ENCODE data around the gene TAS1R3. TPM values are rescaled to one million over a fixed set of nuclear protein-coding genes. Genes with fewer than 3 reads are reported as not detected.

The TAS1R3 gene
- total and polyA plus RNA-seq, 4 donors = 0.19 to 0.36 (median 0.33) TPM; not detected in 1

DNA sequence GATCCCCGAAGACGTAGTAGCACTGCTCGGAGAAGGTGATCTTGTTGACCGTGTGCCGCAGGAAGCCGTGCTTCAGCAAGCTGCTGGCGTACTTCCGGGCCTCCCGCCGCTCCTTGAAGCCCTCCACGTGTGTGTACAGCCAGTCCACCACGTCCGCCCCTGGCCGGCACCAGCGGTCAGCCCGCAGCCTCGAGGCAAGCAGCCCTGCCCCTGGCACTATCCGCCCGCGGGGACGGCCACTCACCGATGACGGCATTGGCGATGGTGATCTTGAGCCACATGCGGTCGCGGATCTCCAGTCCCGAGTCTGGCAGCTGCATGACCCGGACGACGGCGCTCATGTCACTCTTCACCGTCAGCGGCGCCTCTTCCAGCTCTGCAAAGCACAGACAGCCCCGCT is 7.2 kb downstream of the TAS1R3 start:
- 97% methylated on average over 36 of the region's 36 CpGs for WGBS
- peaks cover 0 to 31% (median 15%) of the 10 kb centered on the region in 4 donors for H3K36me3 ChIP-seq (ENCODE audit: control insufficient read depth in 4 of 4, insufficient read depth in 3 of 4, low read depth in 1 of 4, low read length in 3 of 4)

DNA sequence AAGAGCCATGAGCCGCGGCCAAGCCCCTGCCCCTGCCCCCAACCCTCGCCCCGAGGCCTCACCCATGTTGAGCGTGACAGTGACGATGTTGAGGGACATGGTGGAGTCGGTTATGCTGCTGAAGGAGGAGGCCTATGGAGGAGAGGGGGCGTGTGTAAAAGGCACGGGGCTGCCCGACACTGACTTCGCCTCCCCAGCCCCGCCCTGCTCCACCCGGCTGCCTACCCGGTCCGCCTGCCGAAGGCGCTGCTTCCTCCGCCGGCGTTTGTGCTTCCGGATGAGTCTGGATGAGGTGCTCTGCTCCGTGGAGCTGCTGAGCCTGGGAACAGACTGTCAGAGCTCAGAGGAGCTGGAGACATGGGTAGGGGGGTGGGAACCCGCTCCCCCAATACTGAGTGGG is 9.1 kb downstream of the TAS1R3 start:
- H3K9me3 ChIP-seq (ENCODE audit: control insufficient read depth in 4 of 4, low read length in 3 of 4) = no peaks in the 10 kb centered on the region
- no peak overlapping the region for H3K4me3 ChIP-seq (ENCODE audit: low read depth in 1 of 3, low read length in 3 of 3)
- peaks cover 0 to 31% (median 15%) of the 10 kb centered on the region in 4 donors for H3K36me3 ChIP-seq (ENCODE audit: control insufficient read depth in 4 of 4, insufficient read depth in 3 of 4, low read depth in 1 of 4, low read length in 3 of 4)
- no peaks in the 10 kb centered on the region for H3K27me3 ChIP-seq (ENCODE audit: control insufficient read depth in 4 of 4, insufficient read depth in 4 of 4, low read length in 3 of 4)
- peaks cover 12 to 23% (median 21%) of the 10 kb centered on the region in 4 donors for H3K4me1 ChIP-seq (ENCODE audit: control insufficient read depth in 4 of 4, insufficient read depth in 4 of 4, low read length in 3 of 4)
- H3K9ac ChIP-seq (ENCODE audit: low read depth in 1 of 2, low read length in 2 of 2) = no peak overlapping the region
- 95% methylated on average over 23 of the region's 23 CpGs for WGBS
- H3K27ac ChIP-seq (ENCODE audit: low read depth in 1 of 2, low read length in 2 of 2) = no peak overlapping the region
- DNase-seq (ENCODE audit: low spot score) = no peak
- TF ChIP-seq FOXA2 (IDR thresholded peaks at IDR 0.05) (no peak), GABPA (IDR thresholded peaks at IDR 0.05 in 1 of 2, conservative IDR thresholded peaks at IDR 0.05 in 1 of 2) (no peak), HNF4A (conservative IDR thresholded peaks at IDR 0.05) (no peak), JUND (IDR thresholded peaks at IDR 0.05) (no peak)
- TF ChIP-seq, protein P1, sequence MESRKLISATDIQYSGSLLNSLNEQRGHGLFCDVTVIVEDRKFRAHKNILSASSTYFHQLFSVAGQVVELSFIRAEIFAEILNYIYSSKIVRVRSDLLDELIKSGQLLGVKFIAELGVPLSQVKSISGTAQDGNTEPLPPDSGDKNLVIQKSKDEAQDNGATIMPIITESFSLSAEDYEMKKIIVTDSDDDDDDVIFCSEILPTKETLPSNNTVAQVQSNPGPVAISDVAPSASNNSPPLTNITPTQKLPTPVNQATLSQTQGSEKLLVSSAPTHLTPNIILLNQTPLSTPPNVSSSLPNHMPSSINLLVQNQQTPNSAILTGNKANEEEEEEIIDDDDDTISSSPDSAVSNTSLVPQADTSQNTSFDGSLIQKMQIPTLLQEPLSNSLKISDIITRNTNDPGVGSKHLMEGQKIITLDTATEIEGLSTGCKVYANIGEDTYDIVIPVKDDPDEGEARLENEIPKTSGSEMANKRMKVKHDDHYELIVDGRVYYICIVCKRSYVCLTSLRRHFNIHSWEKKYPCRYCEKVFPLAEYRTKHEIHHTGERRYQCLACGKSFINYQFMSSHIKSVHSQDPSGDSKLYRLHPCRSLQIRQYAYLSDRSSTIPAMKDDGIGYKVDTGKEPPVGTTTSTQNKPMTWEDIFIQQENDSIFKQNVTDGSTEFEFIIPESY (IDR thresholded peaks at IDR 0.05) = no peak
- TF ChIP-seq, protein P2, sequence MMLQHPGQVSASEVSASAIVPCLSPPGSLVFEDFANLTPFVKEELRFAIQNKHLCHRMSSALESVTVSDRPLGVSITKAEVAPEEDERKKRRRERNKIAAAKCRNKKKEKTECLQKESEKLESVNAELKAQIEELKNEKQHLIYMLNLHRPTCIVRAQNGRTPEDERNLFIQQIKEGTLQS (IDR thresholded peaks at IDR 0.05) = no peak

More for the DNA sequence above, 7.2 kb downstream of the TAS1R3 start:
- H3K4me1 ChIP-seq (ENCODE audit: control insufficient read depth in 4 of 4, insufficient read depth in 4 of 4, low read length in 3 of 4) = peaks cover 0 to 9% (median 5%) of the 10 kb centered on the region in 4 donors
- no peak overlapping the region for H3K27ac ChIP-seq (ENCODE audit: low read depth in 1 of 2, low read length in 2 of 2)
- no peaks in the 10 kb centered on the region for H3K9me3 ChIP-seq (ENCODE audit: control insufficient read depth in 4 of 4, low read length in 3 of 4)
- TF ChIP-seq EGR1 (IDR thresholded peaks at IDR 0.05; ENCODE audit: low read depth in 2 of 2) = no peak
- TF ChIP-seq JUND (IDR thresholded peaks at IDR 0.05) = no peak
- TF ChIP-seq, protein P1 (IDR thresholded peaks at IDR 0.05) = no peak
- TF ChIP-seq HNF4A (conservative IDR thresholded peaks at IDR 0.05) = no peak
- no peak for TF ChIP-seq HNF4G (IDR thresholded peaks at IDR 0.05)
- no peak for TF ChIP-seq NR2F2 (IDR thresholded peaks at IDR 0.05)
- TF ChIP-seq GABPA (IDR thresholded peaks at IDR 0.05 in 1 of 2, conservative IDR thresholded peaks at IDR 0.05 in 1 of 2) = no peak
- no peak for TF ChIP-seq FOXA2 (IDR thresholded peaks at IDR 0.05)
- TF ChIP-seq FOXA1 (IDR thresholded peaks at IDR 0.05) = no peak
- TF ChIP-seq, protein P3, sequence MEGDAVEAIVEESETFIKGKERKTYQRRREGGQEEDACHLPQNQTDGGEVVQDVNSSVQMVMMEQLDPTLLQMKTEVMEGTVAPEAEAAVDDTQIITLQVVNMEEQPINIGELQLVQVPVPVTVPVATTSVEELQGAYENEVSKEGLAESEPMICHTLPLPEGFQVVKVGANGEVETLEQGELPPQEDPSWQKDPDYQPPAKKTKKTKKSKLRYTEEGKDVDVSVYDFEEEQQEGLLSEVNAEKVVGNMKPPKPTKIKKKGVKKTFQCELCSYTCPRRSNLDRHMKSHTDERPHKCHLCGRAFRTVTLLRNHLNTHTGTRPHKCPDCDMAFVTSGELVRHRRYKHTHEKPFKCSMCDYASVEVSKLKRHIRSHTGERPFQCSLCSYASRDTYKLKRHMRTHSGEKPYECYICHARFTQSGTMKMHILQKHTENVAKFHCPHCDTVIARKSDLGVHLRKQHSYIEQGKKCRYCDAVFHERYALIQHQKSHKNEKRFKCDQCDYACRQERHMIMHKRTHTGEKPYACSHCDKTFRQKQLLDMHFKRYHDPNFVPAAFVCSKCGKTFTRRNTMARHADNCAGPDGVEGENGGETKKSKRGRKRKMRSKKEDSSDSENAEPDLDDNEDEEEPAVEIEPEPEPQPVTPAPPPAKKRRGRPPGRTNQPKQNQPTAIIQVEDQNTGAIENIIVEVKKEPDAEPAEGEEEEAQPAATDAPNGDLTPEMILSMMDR (IDR thresholded peaks at IDR 0.05; ENCODE audit: low read depth, low read length, missing input control) = no peak
- TF ChIP-seq, protein P2 (IDR thresholded peaks at IDR 0.05) = no peak
- no peak for TF ChIP-seq TAF1 (conservative IDR thresholded peaks at IDR 0.05)
- TF ChIP-seq, protein P4, sequence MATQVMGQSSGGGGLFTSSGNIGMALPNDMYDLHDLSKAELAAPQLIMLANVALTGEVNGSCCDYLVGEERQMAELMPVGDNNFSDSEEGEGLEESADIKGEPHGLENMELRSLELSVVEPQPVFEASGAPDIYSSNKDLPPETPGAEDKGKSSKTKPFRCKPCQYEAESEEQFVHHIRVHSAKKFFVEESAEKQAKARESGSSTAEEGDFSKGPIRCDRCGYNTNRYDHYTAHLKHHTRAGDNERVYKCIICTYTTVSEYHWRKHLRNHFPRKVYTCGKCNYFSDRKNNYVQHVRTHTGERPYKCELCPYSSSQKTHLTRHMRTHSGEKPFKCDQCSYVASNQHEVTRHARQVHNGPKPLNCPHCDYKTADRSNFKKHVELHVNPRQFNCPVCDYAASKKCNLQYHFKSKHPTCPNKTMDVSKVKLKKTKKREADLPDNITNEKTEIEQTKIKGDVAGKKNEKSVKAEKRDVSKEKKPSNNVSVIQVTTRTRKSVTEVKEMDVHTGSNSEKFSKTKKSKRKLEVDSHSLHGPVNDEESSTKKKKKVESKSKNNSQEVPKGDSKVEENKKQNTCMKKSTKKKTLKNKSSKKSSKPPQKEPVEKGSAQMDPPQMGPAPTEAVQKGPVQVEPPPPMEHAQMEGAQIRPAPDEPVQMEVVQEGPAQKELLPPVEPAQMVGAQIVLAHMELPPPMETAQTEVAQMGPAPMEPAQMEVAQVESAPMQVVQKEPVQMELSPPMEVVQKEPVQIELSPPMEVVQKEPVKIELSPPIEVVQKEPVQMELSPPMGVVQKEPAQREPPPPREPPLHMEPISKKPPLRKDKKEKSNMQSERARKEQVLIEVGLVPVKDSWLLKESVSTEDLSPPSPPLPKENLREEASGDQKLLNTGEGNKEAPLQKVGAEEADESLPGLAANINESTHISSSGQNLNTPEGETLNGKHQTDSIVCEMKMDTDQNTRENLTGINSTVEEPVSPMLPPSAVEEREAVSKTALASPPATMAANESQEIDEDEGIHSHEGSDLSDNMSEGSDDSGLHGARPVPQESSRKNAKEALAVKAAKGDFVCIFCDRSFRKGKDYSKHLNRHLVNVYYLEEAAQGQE (IDR thresholded peaks at IDR 0.05) = no peak
- TF ChIP-seq, protein P5, sequence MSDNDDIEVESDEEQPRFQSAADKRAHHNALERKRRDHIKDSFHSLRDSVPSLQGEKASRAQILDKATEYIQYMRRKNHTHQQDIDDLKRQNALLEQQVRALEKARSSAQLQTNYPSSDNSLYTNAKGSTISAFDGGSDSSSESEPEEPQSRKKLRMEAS (IDR thresholded peaks at IDR 0.05) = no peak
- TF ChIP-seq YY1 (IDR thresholded peaks at IDR 0.05) = no peak
- TF ChIP-seq SP1 (IDR thresholded peaks at IDR 0.05) = no peak
- H3K4me3 ChIP-seq (ENCODE audit: low read depth in 1 of 3, low read length in 3 of 3) = no peak overlapping the region
- no peaks in the 10 kb centered on the region for H3K27me3 ChIP-seq (ENCODE audit: control insufficient read depth in 4 of 4, insufficient read depth in 4 of 4, low read length in 3 of 4)
- no peak for DNase-seq (ENCODE audit: low spot score)
- H3K9ac ChIP-seq (ENCODE audit: low read depth in 1 of 2, low read length in 2 of 2) = no peak overlapping the region

All from liver (tissue), 9 donors.